ENCODE measurements around the gene ABCG1. TPM values are rescaled to one million over a fixed set of nuclear protein-coding genes. Genes with fewer than 3 reads are reported as not detected.

ABCG1 gene
- total RNA-seq, 1 donor from 2014 or later: 62.9 TPM

- DNase-seq (ENCODE audit: low read depth in 2 of 2): no peak
Observed at GRCh38 chr21:42214081-42214750, 4.7 kb upstream of the ABCG1 start.

- DNase-seq (ENCODE audit: low read depth in 2 of 2): no peak
Observed at GRCh38 chr21:42214921-42215320, 4.0 kb upstream of the ABCG1 start.

- DNase-seq (ENCODE audit: low read depth in 2 of 2): no peak
Observed at GRCh38 chr21:42215942-42216725, 2.8 kb upstream of the ABCG1 start.

- DNase-seq (ENCODE audit: low read depth in 2 of 2): no peak
Observed at GRCh38 chr21:42216726-42217572, 2.0 kb upstream of the ABCG1 start.

- peak in 1 of 2 donors; percentile 31 for DNase-seq (ENCODE audit: low read depth in 2 of 2)
Observed at GRCh38 chr21:42219606-42220137, 732 bp downstream of the ABCG1 start.

GRCh38 chr21:42220138-42220701 lies 1.3 kb downstream of the ABCG1 start:
- DNase-seq (ENCODE audit: low read depth in 2 of 2): peak; percentile 86 to 88

GRCh38 chr21:42221581-42222345 lies 2.8 kb downstream of the ABCG1 start:
- peak in 1 of 2 donors; percentile 85 for DNase-seq (ENCODE audit: low read depth in 2 of 2)

- no peak for DNase-seq (ENCODE audit: low read depth in 2 of 2)
Observed at GRCh38 chr21:42222386-42222785, 3.4 kb downstream of the ABCG1 start.

- no peak for DNase-seq (ENCODE audit: low read depth in 2 of 2)
Observed at GRCh38 chr21:42222821-42223390, 4.0 kb downstream of the ABCG1 start.

GRCh38 chr21:42223826-42224575 lies 5.1 kb downstream of the ABCG1 start:
- no peak for DNase-seq (ENCODE audit: low read depth in 2 of 2)

GRCh38 chr21:42225042-42225441 lies 6.1 kb downstream of the ABCG1 start:
- no peak for DNase-seq (ENCODE audit: low read depth in 2 of 2)

- no peak for DNase-seq (ENCODE audit: low read depth in 2 of 2)
Observed at GRCh38 chr21:42225571-42226155, 6.7 kb downstream of the ABCG1 start.

- DNase-seq (ENCODE audit: low read depth in 2 of 2): no peak
Observed at GRCh38 chr21:42226626-42227025, 7.7 kb downstream of the ABCG1 start.

- DNase-seq (ENCODE audit: low read depth in 2 of 2): peak; percentile 85 to 96
Observed at GRCh38 chr21:42227909-42228708, 9.2 kb downstream of the ABCG1 start.

GRCh38 chr21:42228709-42229220 lies 9.8 kb downstream of the ABCG1 start:
- DNase-seq (ENCODE audit: low read depth in 2 of 2): no peak

- peak in 1 of 2 donors; percentile 72 for DNase-seq (ENCODE audit: low read depth in 2 of 2)
Observed at GRCh38 chr21:42229676-42230075, 10.7 kb downstream of the ABCG1 start.

GRCh38 chr21:42230178-42230577 lies 11.2 kb downstream of the ABCG1 start:
- DNase-seq (ENCODE audit: low read depth in 2 of 2): no peak

GRCh38 chr21:42230636-42231035 lies 11.7 kb downstream of the ABCG1 start:
- DNase-seq (ENCODE audit: low read depth in 2 of 2): peak; percentile 26 to 66
